NB4 (cell line): ENCODE measurements around the gene AQP4.

ENCODE experiments used
- MYC ChIP-seq: IDR thresholded peaks from 2 replicates; pipeline ENCODE4 v1.6.1; 2011; ENCODE audit warnings: low read depth, low read length
- POLR2A ChIP-seq: IDR thresholded peaks from 2 replicates; pipeline ENCODE4 v1.6.1; 2011; ENCODE audit warnings: mild to moderate bottlenecking; ENCODE audit not compliant: insufficient read length; ENCODE audit errors: extremely low read depth
- TF ChIP-seq, protein P1 (sequence below): IDR thresholded peaks from one replicate; pipeline ENCODE4 v1.5.1; 2012; ENCODE audit warnings: low read depth, low read length
- TF ChIP-seq, protein P2 (sequence below): IDR thresholded peaks from 2 replicates; pipeline ENCODE4 v1.6.1; 2011; ENCODE audit warnings: low read depth, low read length

DNA sequence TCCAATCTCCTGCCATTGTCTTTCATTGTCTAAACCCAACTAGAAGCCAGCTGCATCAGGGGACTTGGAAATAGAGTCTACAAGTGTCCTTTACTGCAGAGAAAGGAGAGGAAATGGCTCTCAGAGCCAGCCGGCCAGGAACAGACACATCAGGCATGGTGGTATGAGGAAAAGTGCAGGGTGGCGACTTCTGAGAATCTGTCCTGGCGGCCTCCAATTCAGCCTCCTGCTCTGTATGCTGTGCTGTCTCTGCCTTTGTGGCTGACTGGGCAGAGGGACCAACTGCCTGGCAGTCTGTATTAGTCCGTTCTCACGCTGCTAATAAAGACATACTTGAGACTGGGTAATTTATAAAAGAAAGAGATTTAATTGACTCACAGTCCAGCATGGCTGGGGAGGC is 36.8 kb upstream of the AQP4 start:
- TF ChIP-seq, protein P1, sequence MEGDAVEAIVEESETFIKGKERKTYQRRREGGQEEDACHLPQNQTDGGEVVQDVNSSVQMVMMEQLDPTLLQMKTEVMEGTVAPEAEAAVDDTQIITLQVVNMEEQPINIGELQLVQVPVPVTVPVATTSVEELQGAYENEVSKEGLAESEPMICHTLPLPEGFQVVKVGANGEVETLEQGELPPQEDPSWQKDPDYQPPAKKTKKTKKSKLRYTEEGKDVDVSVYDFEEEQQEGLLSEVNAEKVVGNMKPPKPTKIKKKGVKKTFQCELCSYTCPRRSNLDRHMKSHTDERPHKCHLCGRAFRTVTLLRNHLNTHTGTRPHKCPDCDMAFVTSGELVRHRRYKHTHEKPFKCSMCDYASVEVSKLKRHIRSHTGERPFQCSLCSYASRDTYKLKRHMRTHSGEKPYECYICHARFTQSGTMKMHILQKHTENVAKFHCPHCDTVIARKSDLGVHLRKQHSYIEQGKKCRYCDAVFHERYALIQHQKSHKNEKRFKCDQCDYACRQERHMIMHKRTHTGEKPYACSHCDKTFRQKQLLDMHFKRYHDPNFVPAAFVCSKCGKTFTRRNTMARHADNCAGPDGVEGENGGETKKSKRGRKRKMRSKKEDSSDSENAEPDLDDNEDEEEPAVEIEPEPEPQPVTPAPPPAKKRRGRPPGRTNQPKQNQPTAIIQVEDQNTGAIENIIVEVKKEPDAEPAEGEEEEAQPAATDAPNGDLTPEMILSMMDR, result no peak
- TF ChIP-seq POLR2A (no peak), MYC (no peak)
- TF ChIP-seq, protein P2, sequence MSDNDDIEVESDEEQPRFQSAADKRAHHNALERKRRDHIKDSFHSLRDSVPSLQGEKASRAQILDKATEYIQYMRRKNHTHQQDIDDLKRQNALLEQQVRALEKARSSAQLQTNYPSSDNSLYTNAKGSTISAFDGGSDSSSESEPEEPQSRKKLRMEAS, result no peak
